HUDEP-2 (cell line): ENCODE data around the gene PDE4C.
A peak's percentile ranks its signal among the peaks of the same experiment; 100 is the strongest.

Experiments
- DNase-seq, 76 experiments: peaks; one replicate each; lab custom pipeline; 2025; ENCODE audit not compliant: unreplicated experiment in 76 of 76; lab: John Stamatoyannopoulos, UW

The PDE4C gene

DNA sequence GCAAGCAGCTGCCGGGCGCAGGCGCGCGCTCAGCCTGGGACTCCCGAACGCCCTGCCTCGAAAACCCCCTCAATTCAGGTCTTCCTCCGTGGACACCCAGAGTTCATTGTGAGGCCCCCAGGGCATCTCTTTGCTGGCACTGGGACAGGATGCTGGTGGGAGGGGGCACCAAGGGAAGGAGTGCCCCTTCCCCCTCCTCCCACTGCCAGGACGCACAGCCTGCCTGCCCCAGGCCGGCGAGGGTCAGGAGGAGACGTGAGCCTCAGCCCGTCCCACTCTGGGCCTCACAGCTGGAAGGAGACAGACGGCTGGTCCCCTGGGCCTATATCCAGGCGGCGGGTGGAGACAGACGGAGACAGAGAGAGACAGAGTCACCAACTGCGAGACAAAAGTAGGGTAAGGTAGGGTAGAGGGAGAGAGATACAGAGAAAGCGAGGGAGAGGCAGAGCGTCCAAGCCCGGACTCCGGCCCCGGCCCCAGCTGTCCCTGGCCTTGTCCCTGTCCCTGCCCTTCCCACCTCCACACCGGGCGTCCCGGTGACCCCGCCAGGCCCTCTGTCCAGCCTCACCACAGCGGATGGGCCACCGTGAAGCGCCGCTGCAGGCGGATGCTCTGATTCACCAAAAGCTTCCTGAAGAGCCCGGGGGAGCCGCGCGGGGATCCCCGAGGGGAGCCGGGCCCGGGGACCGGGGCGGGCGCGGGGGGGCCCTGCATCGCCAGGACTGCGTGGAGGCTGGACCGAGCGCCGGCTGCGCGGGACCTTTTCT is at the start of gene PDE4C:
PDE4C (minus strand) TSS at position 737 of the 767 bp plus-strand sequence; CDS start at position 714, 23 bp downstream.
- peak in 3 of 76 experiments; percentile 8 to 16 (median 12) for DNase-seq

- peak in 69 of 76 experiments; percentile 19 to 89 (median 67) for DNase-seq
These were observed 48.6 kb upstream of the PDE4C start for GRCh38 chr19:18274781-18275356.

- peak in 10 of 76 experiments; percentile 13 to 56 (median 19) for DNase-seq
These were observed 48.1 kb upstream of the PDE4C start, which contains the start of gene IQCN for GRCh38 chr19:18274219-18274780. Gene IQCN (minus strand): TSS chr19:18274452. CDS start chr19:18269478, 4,974 bp downstream.

DNA sequence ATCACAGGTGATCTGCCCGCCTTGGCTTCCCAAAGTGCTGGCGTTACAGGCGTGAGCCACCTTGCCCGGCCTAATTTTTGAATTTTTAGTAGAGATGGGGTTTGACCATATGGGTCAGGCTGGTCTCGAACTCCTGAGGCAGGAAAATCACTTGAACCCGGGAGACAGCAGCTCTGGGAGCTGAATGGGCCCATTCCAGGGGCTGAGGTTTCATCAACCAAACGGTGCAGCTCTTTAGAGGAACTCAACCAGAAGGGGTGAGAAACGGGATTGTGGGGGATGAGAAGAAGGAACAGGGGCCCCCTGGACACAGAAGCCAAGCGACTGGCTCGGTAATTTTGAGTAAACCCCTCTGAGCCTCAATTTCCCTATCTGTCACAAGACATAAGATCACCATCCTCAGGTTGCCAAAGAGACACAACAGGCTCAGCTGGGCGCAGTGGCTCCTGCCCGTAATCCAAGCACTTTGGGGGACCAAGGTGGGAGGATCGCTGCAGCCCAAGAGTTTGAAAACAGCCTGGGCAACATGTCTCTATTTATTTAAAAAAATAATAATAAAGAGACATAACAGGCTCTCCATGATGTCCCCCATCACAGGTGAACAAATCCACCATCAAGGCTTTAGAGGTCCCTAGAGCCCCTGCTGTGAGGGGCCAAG is 47.5 kb upstream of the PDE4C start:
- DNase-seq = no peak

GRCh38 chr19:18271433-18271841 is 45.2 kb upstream of the PDE4C start:
- DNase-seq = no peak

GRCh38 chr19:18270326-18270725 is 44.1 kb upstream of the PDE4C start:
- DNase-seq = no peak

GRCh38 chr19:18269070-18269723 is 43.0 kb upstream of the PDE4C start:
- no peak for DNase-seq

- no peak for DNase-seq
These were observed 40.8 kb upstream of the PDE4C start for GRCh38 chr19:18266771-18267686.

- DNase-seq = no peak
These were observed 39.3 kb upstream of the PDE4C start for GRCh38 chr19:18265582-18265981.

- DNase-seq = no peak
These were observed 38.8 kb upstream of the PDE4C start for GRCh38 chr19:18264971-18265540.

GRCh38 chr19:18264137-18264854 is 38.1 kb upstream of the PDE4C start:
- no peak for DNase-seq

GRCh38 chr19:18263324-18264136 is 37.3 kb upstream of the PDE4C start:
- no peak for DNase-seq

DNA sequence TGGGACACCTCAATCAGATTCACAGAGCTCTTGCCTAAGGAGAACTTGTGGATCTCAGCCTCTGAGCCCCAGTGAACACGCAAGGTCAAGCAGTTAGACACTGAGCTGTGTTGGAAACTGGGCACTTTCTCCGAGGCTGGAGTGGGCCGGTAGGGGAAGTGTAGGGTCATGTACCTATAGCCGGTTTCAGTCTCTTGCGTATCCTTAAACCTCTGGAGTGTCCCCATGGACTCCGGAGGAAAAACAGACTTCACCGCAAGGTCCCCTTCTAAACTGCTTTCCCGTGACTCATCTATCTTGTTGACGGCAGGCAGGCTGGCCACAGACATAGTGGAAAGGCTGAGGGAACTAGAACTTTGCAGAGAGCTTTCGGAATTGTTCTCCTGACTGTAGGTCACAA is 36.7 kb upstream of the PDE4C start:
- no peak for DNase-seq

- no peak for DNase-seq
These were observed 35.9 kb upstream of the PDE4C start for GRCh38 chr19:18262144-18262543.

DNA sequence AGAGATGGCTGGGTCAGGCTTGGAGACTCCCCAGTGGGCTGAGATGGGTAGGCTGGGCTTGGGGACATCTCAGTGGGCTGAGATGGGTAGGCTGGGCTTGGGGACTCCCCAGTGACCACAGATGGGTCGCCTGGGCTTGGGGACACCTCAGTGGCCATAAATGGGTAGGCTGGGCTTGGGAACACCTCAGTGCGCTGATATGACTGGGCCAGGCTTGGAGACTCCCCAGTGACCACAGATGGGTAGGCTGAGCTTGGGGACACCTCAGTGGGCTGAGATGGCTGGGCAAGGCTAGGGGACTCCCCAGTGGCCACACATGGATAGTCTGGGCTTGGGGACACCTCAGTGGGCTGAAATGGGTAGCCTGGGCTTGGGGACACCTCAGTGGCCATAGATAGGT is 35.2 kb upstream of the PDE4C start:
- DNase-seq = no peak

- DNase-seq = no peak
These were observed 33.7 kb upstream of the PDE4C start for GRCh38 chr19:18259893-18260292.

- DNase-seq = no peak
These were observed 31.5 kb upstream of the PDE4C start for GRCh38 chr19:18257503-18258470.
